Esophagus squamous epithelium (tissue), 5 donors: ENCODE results near the gene BNC2. TPM values are rescaled to one million over a fixed set of nuclear protein-coding genes. Genes with fewer than 3 reads are reported as not detected.

Experiments used
- DNase-seq: peaks from one replicate; lab custom pipeline; 2025; lab: John Stamatoyannopoulos, UW
- H3K27ac ChIP-seq, 4 donors: fragments of 200-600 bp; sonication (generic); one replicate each; pipeline ENCODE4 v1.5.1; 2016 to 2019; ENCODE audit warnings: mild to moderate bottlenecking in 1 of 4
- H3K27me3 ChIP-seq, 4 donors: fragments of 200-600 bp; sonication (generic); 1 replicate in 3 of 4; 2 replicates in 1 of 4; pipeline versions ENCODE4 v1.5.1 to v1.6.0; 2017 to 2021; ENCODE audit warnings: antibody characterized with exemption in 1 of 4
- H3K36me3 ChIP-seq, 3 donors: fragments of 200-600 bp; sonication (generic); one replicate each; pipeline ENCODE4 v1.5.1; 2016 to 2019
- H3K4me1 ChIP-seq, 3 donors: fragments of 200-600 bp; sonication (generic); one replicate each; pipeline ENCODE4 v1.5.1; 2017 to 2019
- H3K4me3 ChIP-seq, 4 donors: fragments of 200-600 bp; sonication (generic); 1 replicate in 3 of 4; 2 replicates in 1 of 4; pipeline ENCODE4 v1.5.1; 2016 to 2019; ENCODE audit warnings: mild to moderate bottlenecking in 2 of 4, moderate library complexity in 1 of 4
- H3K9me3 ChIP-seq, 3 donors: fragments of 200-600 bp; sonication (generic); one replicate each; pipeline ENCODE4 v1.5.1; 2016 to 2019
- CTCF ChIP-seq, 6 experiments: fragments of 450-650 bp in 4 of 6; fragments of 200-600 bp in 2 of 6; sonication (generic) in 2 of 6; IDR thresholded peaks; one replicate each; pipeline ENCODE4 v1.5.1; 2016 to 2019; ENCODE audit warnings: antibody characterized with exemption in 6 of 6, mild to moderate bottlenecking in 4 of 6, moderate library complexity in 4 of 6
- POLR2A ChIP-seq, 4 donors: fragments of 450-650 bp; IDR thresholded peaks; one replicate each; pipeline ENCODE4 v1.6.1; 2017; ENCODE audit warnings: antibody characterized with exemption in 4 of 4, mild to moderate bottlenecking in 4 of 4, moderate library complexity in 3 of 4
- WGBS, 2 donors: methylation state at CpG; one replicate each; pipeline ENCODE4 v1.1.5; 2018; 5-methylcytosine and 5-hydroxymethylcytosine counted together
- intact Hi-C: fragments of 100-400 bp; cut with DNase I; formaldehyde crosslinking; loops from one replicate; pipeline ENCODE4 v1.15.0; 2022
- total RNA-seq, 4 donors: library from RNA; depleted of rRNA; stranded (reverse); fragments of >200 nt; gene quantifications; one replicate each; pipeline ENCODE4 v1.1.0, GENCODE V29; 2016
- donor health status: DM: yes; HTN: yes; CAD: no.

Gene BNC2
- total RNA-seq, 4 donors from 2014 or later: 3.6 to 41.8 (median 8.5) TPM

- Histone ChIP-seq H3K27ac (peak overlapping the region in 3 of 4 donors; percentile 50 to 74 (median 72)), H3K4me3 (no peak overlapping the region), H3K9me3 (no peaks in the 10 kb centered on the region), H3K4me1 (peaks cover 0 to 79% (median 30%) of the 10 kb centered on the region in 3 donors), H3K36me3 (no peaks in the 10 kb centered on the region), H3K27me3 (no peaks in the 10 kb centered on the region)
- TF ChIP-seq POLR2A (IDR thresholded peaks at IDR 0.05) (no peak), CTCF (IDR thresholded peaks at IDR 0.05) (no peak)
- 50 to 54% methylated on average over 5 of the region's 5 CpGs for WGBS, 2 donors
- DNase-seq: no peak
- intact Hi-C loops: no loop called here
Observed at GRCh38 chr9:16825971-16826625, 44.4 kb downstream of the BNC2 start.

- intact Hi-C loops: no loop called here
- no peaks in the 10 kb centered on the region for H3K9me3 ChIP-seq
- no peaks in the 10 kb centered on the region for H3K27me3 ChIP-seq
- no peak overlapping the region for H3K4me3 ChIP-seq
- no peak for DNase-seq
- peak overlapping the region; percentile 8 to 74 (median 62) for H3K27ac ChIP-seq
- H3K36me3 ChIP-seq: no peaks in the 10 kb centered on the region
- no peak for TF ChIP-seq POLR2A (IDR thresholded peaks at IDR 0.05)
- no peak for TF ChIP-seq CTCF (IDR thresholded peaks at IDR 0.05)
- H3K4me1 ChIP-seq: peaks cover 0 to 71% (median 30%) of the 10 kb centered on the region in 3 donors
Observed at GRCh38 chr9:16825331-16825725, 45.1 kb downstream of the BNC2 start.

GRCh38 chr9:16824545-16825330 lies 45.7 kb downstream of the BNC2 start:
- no peaks in the 10 kb centered on the region for H3K36me3 ChIP-seq
- TF ChIP-seq POLR2A (IDR thresholded peaks at IDR 0.05) (no peak), CTCF (IDR thresholded peaks at IDR 0.05) (peak in 1 of 6 experiments; percentile 15)
- DNase-seq: no peak
- H3K27me3 ChIP-seq: no peaks in the 10 kb centered on the region
- WGBS, 2 donors: 17 to 22% methylated on average over 7 to 8 of the region's 8 CpGs
- no peak overlapping the region for H3K4me3 ChIP-seq
- intact Hi-C loops: no loop called here
- H3K27ac ChIP-seq: peak overlapping the region; percentile 8 to 74 (median 62)
- no peaks in the 10 kb centered on the region for H3K9me3 ChIP-seq
- peaks cover 0 to 65% (median 30%) of the 10 kb centered on the region in 3 donors for H3K4me1 ChIP-seq

- no peaks in the 10 kb centered on the region for H3K27me3 ChIP-seq
- no peak overlapping the region for H3K4me3 ChIP-seq
- intact Hi-C loops: no loop called here
- no peak for TF ChIP-seq POLR2A (IDR thresholded peaks at IDR 0.05)
- TF ChIP-seq CTCF (IDR thresholded peaks at IDR 0.05): no peak
- H3K27ac ChIP-seq: peak overlapping the region in 2 of 4 donors; percentile 72 to 74
- no peaks in the 10 kb centered on the region for H3K36me3 ChIP-seq
- WGBS, 2 donors: 72 to 75% methylated on average over 2 of the region's 2 CpGs
- no peaks in the 10 kb centered on the region for H3K9me3 ChIP-seq
- DNase-seq: no peak
- peaks cover 0 to 58% (median 22%) of the 10 kb centered on the region in 3 donors for H3K4me1 ChIP-seq
Observed at GRCh38 chr9:16823906-16824305, 46.6 kb downstream of the BNC2 start.

GRCh38 chr9:16821344-16821743 lies 49.1 kb downstream of the BNC2 start:
- TF ChIP-seq POLR2A (IDR thresholded peaks at IDR 0.05): no peak
- no peak for TF ChIP-seq CTCF (IDR thresholded peaks at IDR 0.05)
- no peaks in the 10 kb centered on the region for H3K9me3 ChIP-seq
- H3K4me3 ChIP-seq: no peak overlapping the region
- H3K36me3 ChIP-seq: no peaks in the 10 kb centered on the region
- 87 to 89% methylated on average over 1 of the region's 1 CpG for WGBS, 2 donors
- H3K4me1 ChIP-seq: peaks cover 0 to 40% (median 21%) of the 10 kb centered on the region in 3 donors
- no peak overlapping the region for H3K27ac ChIP-seq
- no peaks in the 10 kb centered on the region for H3K27me3 ChIP-seq
- DNase-seq: no peak
- intact Hi-C loops: no loop called here
